HepG2 (cell line): ENCODE results near the gene TRIM28. TPM values are rescaled to one million over a fixed set of nuclear protein-coding genes. Genes with fewer than 3 reads are reported as not detected.

Experiments
- ATAC-seq: fragments of 200-7000 bp; cut with Tn5 transposase; 3 replicates; pipeline ENCODE4 v1.9.1; 2020; ENCODE audit warnings: mild to moderate bottlenecking, moderate library complexity
- BruUV-seq: library from RNA; stranded (reverse); fragments of 400-500 nt; replicated peaks from 2 replicates; lab custom pipeline; 2021; lab: Mats Ljungman, UMichigan
- CTCF ChIA-PET: fragments of 300-600 bp; formaldehyde crosslinking; extraction: SDS; loops from one replicate; lab custom pipeline; 2021; ENCODE audit warnings: low total read pairs, inconsistent platforms, low intra/inter-chr PET ratio; lab: Yijun Ruan, JAX
- POLR2A ChIA-PET: fragments of 350-600 bp; sonication (Branson Sonifier 250); formaldehyde crosslinking; loops from one replicate; lab custom pipeline; 2020; ENCODE audit warnings: antibody characterized with exemption, inconsistent platforms; lab: Yijun Ruan, JAX
- DNase-seq: peaks from one replicate; pipeline ENCODE4 v3.0.0-alpha.2; 2015; ENCODE audit warnings: low spot score
- FAIRE-seq: peaks from 3 replicates; lab custom pipeline; 2011; peaks lifted over from hg19 to GRCh38; lab: Jason Lieb, UNC
- H2AFZ ChIP-seq: one replicate; pipeline ENCODE4 v1.6.1; 2011; ENCODE audit warnings: low read length, inconsistent platforms
- H3K27ac ChIP-seq: fragments of 300-600 bp; 3 replicates; pipeline ENCODE4 v1.8.0; 2011; ENCODE audit warnings: mixed run types, mild to moderate bottlenecking, mixed read lengths, low read length, inconsistent platforms; ENCODE audit not compliant: insufficient read depth; ENCODE audit errors: extremely low read length
- H3K27me3 ChIP-seq, 2 experiments: fragments of 200-600 bp in 1 of 2; 2 replicates in 1 of 2; 3 replicates in 1 of 2; pipeline versions ENCODE4 v1.6.0 to v1.8.0; 2011; ENCODE audit warnings: low read length in 2 of 2, mild to moderate bottlenecking in 2 of 2, moderate library complexity in 2 of 2, inconsistent platforms in 1 of 2; ENCODE audit not compliant: insufficient read depth in 2 of 2, control insufficient read depth in 1 of 2
- H3K36me3 ChIP-seq, 2 experiments: fragments of 200-600 bp in 1 of 2; replicated peaks in 1 of 2; 2 replicates in 1 of 2; 3 replicates in 1 of 2; pipeline versions ENCODE4 v1.5.1 to v1.8.0; 2011; ENCODE audit warnings: low read length in 2 of 2, inconsistent platforms in 1 of 2; ENCODE audit not compliant: insufficient read depth in 2 of 2, control insufficient read depth in 1 of 2
- H3K4me1 ChIP-seq: 2 replicates; pipeline ENCODE4 v1.5.1; 2012; ENCODE audit warnings: low read length, inconsistent platforms; ENCODE audit not compliant: insufficient read depth
- H3K4me2 ChIP-seq: 2 replicates; pipeline ENCODE4 v1.6.0; 2011; ENCODE audit warnings: low read depth, low read length, inconsistent platforms
- H3K4me3 ChIP-seq, 3 experiments: fragments of 200-600 bp in 1 of 3; sonication (generic), shearing (Covaris generic) in 1 of 3; replicated peaks in 1 of 3; 2 replicates each; pipeline ENCODE4 v1.5.1; 2011 to 2016; ENCODE audit warnings: low read length in 3 of 3, inconsistent platforms in 2 of 3, low read depth in 2 of 3, mild to moderate bottlenecking in 2 of 3, control low read depth in 1 of 3, mixed read lengths in 1 of 3; ENCODE audit not compliant: insufficient read depth in 1 of 3
- H3K79me2 ChIP-seq: one replicate; pipeline ENCODE4 v1.6.1; 2011; ENCODE audit warnings: low read length, inconsistent platforms; ENCODE audit not compliant: insufficient read depth
- H3K9ac ChIP-seq: 2 replicates; pipeline ENCODE4 v1.6.0; 2011; ENCODE audit warnings: mild to moderate bottlenecking, low read depth, low read length, inconsistent platforms; ENCODE audit not compliant: insufficient read depth
- H3K9me3 ChIP-seq: 2 replicates; pipeline ENCODE4 v1.5.1; 2012; ENCODE audit warnings: mild to moderate bottlenecking, low read length
- H4K20me1 ChIP-seq: 2 replicates; pipeline ENCODE4 v1.6.0; 2011; ENCODE audit warnings: inconsistent platforms, mild to moderate bottlenecking, low read length, moderate library complexity; ENCODE audit not compliant: insufficient read depth
- CHD4 ChIP-seq: fragments of 200-600 bp; sonication (generic); IDR thresholded peaks from 2 replicates; pipeline ENCODE4 v1.7.0; 2017; ENCODE audit warnings: mild to moderate bottlenecking, low read length, borderline replicate concordance
- CTCF ChIP-seq: sonication (generic); formaldehyde crosslinking; IDR thresholded peaks from 2 replicates; pipeline ENCODE4 v1.5.0; 2020; ENCODE audit warnings: mild to moderate bottlenecking, missing genetic modification reagents, moderate library complexity
- FOXA1 ChIP-seq, 2 experiments: fragments of 450-650 bp in 1 of 2; sonication (generic) in 1 of 2; formaldehyde crosslinking in 1 of 2; IDR thresholded peaks; 2 replicates each; pipeline versions ENCODE4 v1.4.0 to v1.6.1; 2016 to 2020; ENCODE audit warnings: missing genetic modification reagents in 1 of 2
- HMG20A ChIP-seq: IDR thresholded peaks from 2 replicates; pipeline ENCODE4 v1.6.1; 2016; ENCODE audit warnings: borderline replicate concordance
- KLF6 ChIP-seq: IDR thresholded peaks from 2 replicates; pipeline ENCODE4 v1.8.0; 2016; ENCODE audit warnings: missing biosample characterization, missing genetic modification reagents
- POGK ChIP-seq: sonication (generic); formaldehyde crosslinking; conservative IDR thresholded peaks from 2 replicates; pipeline ENCODE4 v1.8.0; 2022; ENCODE audit warnings: mild to moderate bottlenecking, moderate library complexity, missing genetic modification reagents
- SP140L ChIP-seq: sonication (generic); formaldehyde crosslinking; IDR thresholded peaks from 2 replicates; pipeline ENCODE4 v1.4.0; 2020; ENCODE audit warnings: missing genetic modification reagents, borderline replicate concordance
- SRSF1 ChIP-seq: fragments of 200-400 bp; formaldehyde crosslinking; optimal IDR thresholded peaks from 2 replicates; pipeline ENCODE3; 2017; ENCODE audit warnings: mild to moderate bottlenecking, low read depth, low read length, moderate library complexity
- TEF ChIP-seq: sonication (generic); formaldehyde crosslinking; IDR thresholded peaks from 2 replicates; pipeline ENCODE4 v1.5.0; 2020; ENCODE audit warnings: missing genetic modification reagents
- ZMYM4 ChIP-seq: sonication (generic); formaldehyde crosslinking; IDR thresholded peaks from 2 replicates; pipeline ENCODE4 v1.8.1; 2023; ENCODE audit warnings: mild to moderate bottlenecking, missing genetic modification reagents
- ZNF180 ChIP-seq: sonication (generic); formaldehyde crosslinking; IDR thresholded peaks from 2 replicates; pipeline ENCODE4 v1.4.0; 2020; ENCODE audit warnings: low read depth, missing genetic modification reagents, borderline replicate concordance
- ZNF496 ChIP-seq: sonication (generic); formaldehyde crosslinking; IDR thresholded peaks from 2 replicates; pipeline ENCODE4 v1.8.1; 2023; ENCODE audit warnings: mild to moderate bottlenecking, moderate library complexity, missing genetic modification reagents; ENCODE audit not compliant: insufficient replicate concordance
- ZNF549 ChIP-seq: sonication (generic); formaldehyde crosslinking; IDR thresholded peaks from 2 replicates; pipeline ENCODE4 v1.5.0; 2020; ENCODE audit warnings: missing genetic modification reagents
- ZNF839 ChIP-seq: sonication (generic); formaldehyde crosslinking; IDR thresholded peaks from 2 replicates; pipeline ENCODE4 v1.4.0; 2020; ENCODE audit warnings: missing genetic modification reagents, mild to moderate bottlenecking, borderline replicate concordance
- WGBS: methylation state at CpG from one replicate; pipeline ENCODE4 v1.1.6; 2017; ENCODE audit warnings: low lambda C conversion rate; 5-methylcytosine and 5-hydroxymethylcytosine counted together
- in situ Hi-C: cut with HindIII; loops from 2 replicates; pipeline ENCODE4 v1.10.0; 2017; ENCODE audit warnings: low pct_unique_long_range_greater_than_20kb; ENCODE audit not compliant: extremely low pct_ligation_motif_present
- intact Hi-C: fragments of 100-400 bp; cut with micrococcal nuclease; formaldehyde crosslinking; loops from one replicate; pipeline ENCODE4 v1.10.0; 2022; ENCODE audit not compliant: unreplicated experiment
- polyA plus RNA-seq, 8 experiments: library from polyadenylated mRNA; depleted of rRNA in 3 of 8; stranded (reverse) in 7 of 8; unstranded in 1 of 8; fragments of >200 nt; fragmentation: Illumina TruSeq in 4 of 8; extraction: Trizol in 4 of 8; gene quantifications; 2 replicates each; pipeline versions ENCODE4 v1.2.1 to v1.2.3, GENCODE V29; 2011 to 2016; ENCODE audit warnings: low read depth in 4 of 8, missing spikeins in 1 of 8, mixed read lengths in 1 of 8; ENCODE audit not compliant: insufficient read depth in 1 of 8
- total RNA-seq, 5 experiments: library from RNA; depleted of rRNA; stranded (reverse); fragments of >200 nt; fragmentation: Illumina TruSeq; extraction: Trizol; gene quantifications; 2 replicates each; pipeline ENCODE4 v1.2.3, GENCODE V29; 2016; ENCODE audit warnings: low read depth in 1 of 5

Gene TRIM28
- total and polyA plus RNA-seq, 2 of the 13 experiments (the other 11 are each of a cell fraction or from before 2014, with no cell fraction given) = 361 to 439 TPM

GRCh38 chr19:58581227-58582141 lies 37.6 kb downstream of the TRIM28 start (continued):
- no peak for TF ChIP-seq HMG20A (CRISPR knock-in tag)
- TF ChIP-seq, all 625 proteins: peak for 11

- TF ChIP-seq SRSF1 = no peak
- no peak for TF ChIP-seq SP140L (CRISPR knock-in tag)
- no peak for TF ChIP-seq ZMYM4 (CRISPR knock-in tag)
- TF ChIP-seq ZNF496 (CRISPR knock-in tag) = no peak
- TF ChIP-seq KLF6 (CRISPR knock-in tag) = no peak
- TF ChIP-seq TEF (CRISPR knock-in tag) = no peak
- TF ChIP-seq POGK (CRISPR knock-in tag) = no peak
- TF ChIP-seq ZNF839 (CRISPR knock-in tag) = no peak
- TF ChIP-seq CTCF (CRISPR knock-in tag) = no peak
- no peak for TF ChIP-seq ZNF180
- TF ChIP-seq ZNF549 (CRISPR knock-in tag) = no peak
- no peak for TF ChIP-seq CHD4
- TF ChIP-seq FOXA1 (IDR thresholded peaks at IDR 0.05) = no peak
- TF ChIP-seq FOXA1 (CRISPR knock-in tag; IDR thresholded peaks at IDR 0.05) = no peak
- Histone ChIP-seq H2AFZ (no peak overlapping the region), H3K36me3 (peaks cover 5 to 13% of the 10 kb centered on the region in 2 experiments; a peak in 4 of 5 replicates), H3K27me3 (no peaks in the 10 kb centered on the region), H3K4me3 (no peak overlapping the region), H3K9me3 (no peaks in the 10 kb centered on the region), H4K20me1 (no peaks in the 10 kb centered on the region), H3K79me2 (no peaks in the 10 kb centered on the region), H3K9ac (no peak overlapping the region), H3K27ac (no peak overlapping the region), H3K4me2 (no peak overlapping the region), H3K4me1 (no peaks in the 10 kb centered on the region)
- FAIRE-seq (no peak), ATAC-seq (no peak), DNase-seq (no peak)
- CTCF ChIA-PET = no interaction called here
- POLR2A ChIA-PET = no interaction called here
- in situ Hi-C loops = no loop called here
- BruUV-seq = no TSS peak
- WGBS = 97% methylated on average over 6 of the region's 6 CpGs
- intact Hi-C loops = no loop called here
Measured at GRCh38 chr19:58582985-58583384, 39.1 kb downstream of the TRIM28 start.
